HepG2 (cell line): Measurements from ENCODE around the gene MPP7. TPM values are rescaled to one million over a fixed set of nuclear protein-coding genes. Genes with fewer than 3 reads are reported as not detected.

Source experiments
- ATF2 ChIP-seq: sonication (generic); formaldehyde crosslinking; IDR thresholded peaks from 2 replicates; pipeline ENCODE4 v1.4.0; 2020; ENCODE audit warnings: missing genetic modification reagents
- GATAD2A ChIP-seq: IDR thresholded peaks from 2 replicates; pipeline ENCODE4 v1.6.1; 2016
- GMEB1 ChIP-seq: sonication (generic); formaldehyde crosslinking; IDR thresholded peaks from 2 replicates; pipeline ENCODE4 v1.5.1; 2020; ENCODE audit warnings: missing genetic modification reagents, mild to moderate bottlenecking, borderline replicate concordance
- HNRNPLL ChIP-seq: fragments of 200-400 bp; formaldehyde crosslinking; IDR thresholded peaks from 2 replicates; pipeline ENCODE4 v1.6.1; 2017; ENCODE audit warnings: mild to moderate bottlenecking, low read depth, low read length; ENCODE audit not compliant: poor library complexity, severe bottlenecking
- KDM5A ChIP-seq: fragments of 200-600 bp; sonication (generic); IDR thresholded peaks from 2 replicates; pipeline ENCODE4 v1.7.0; 2018; ENCODE audit warnings: antibody characterized with exemption, mild to moderate bottlenecking, low read length, borderline replicate concordance
- POLR2G ChIP-seq: fragments of 200-400 bp; formaldehyde crosslinking; IDR thresholded peaks from 2 replicates; pipeline ENCODE4 v1.6.1; 2018; ENCODE audit warnings: mild to moderate bottlenecking, low read depth, low read length, moderate library complexity
- REST ChIP-seq, 2 experiments: IDR thresholded peaks; 2 replicates each; pipeline ENCODE4 v1.6.1; 2011 to 2012; ENCODE audit warnings: low read length in 2 of 2, borderline replicate concordance in 1 of 2, low read depth in 1 of 2, mild to moderate bottlenecking in 1 of 2, moderate library complexity in 1 of 2
- SAP130 ChIP-seq: IDR thresholded peaks from 2 replicates; pipeline ENCODE4 v1.6.1; 2016; ENCODE audit warnings: low read depth
- STAG1 ChIP-seq: sonication (generic); formaldehyde crosslinking; IDR thresholded peaks from 2 replicates; pipeline ENCODE4 v1.4.0; 2020; ENCODE audit warnings: missing genetic modification reagents
- ZBTB2 ChIP-seq: sonication (generic); formaldehyde crosslinking; IDR thresholded peaks from 2 replicates; pipeline ENCODE4 v1.8.0; 2022; ENCODE audit warnings: low read depth, missing genetic modification reagents
- ZNF329 ChIP-seq: sonication (generic); formaldehyde crosslinking; IDR thresholded peaks from 2 replicates; pipeline ENCODE4 v1.9.0; 2021; ENCODE audit warnings: low read depth, mild to moderate bottlenecking, missing genetic modification reagents
- ZNF562 ChIP-seq: sonication (generic); formaldehyde crosslinking; IDR thresholded peaks from 2 replicates; pipeline ENCODE4 v1.8.0; 2022; ENCODE audit warnings: missing genetic modification reagents, borderline replicate concordance
- ZNF678 ChIP-seq: sonication (generic); formaldehyde crosslinking; IDR thresholded peaks from 2 replicates; pipeline ENCODE4 v1.4.0; 2020; ENCODE audit warnings: mild to moderate bottlenecking, missing genetic modification reagents
- ZNF83 ChIP-seq: sonication (generic); formaldehyde crosslinking; IDR thresholded peaks from 2 replicates; pipeline ENCODE4 v1.4.0; 2020; ENCODE audit warnings: missing genetic modification reagents, mild to moderate bottlenecking, borderline replicate concordance
- polyA plus RNA-seq, 8 experiments: library from polyadenylated mRNA; depleted of rRNA in 3 of 8; stranded (reverse) in 7 of 8; unstranded in 1 of 8; fragments of >200 nt; fragmentation: Illumina TruSeq in 4 of 8; extraction: Trizol in 4 of 8; gene quantifications; 2 replicates each; pipeline versions ENCODE4 v1.2.1 to v1.2.3, GENCODE V29; 2011 to 2016; ENCODE audit warnings: low read depth in 4 of 8, missing spikeins in 1 of 8, mixed read lengths in 1 of 8; ENCODE audit not compliant: insufficient read depth in 1 of 8
- total RNA-seq, 5 experiments: library from RNA; depleted of rRNA; stranded (reverse); fragments of >200 nt; fragmentation: Illumina TruSeq; extraction: Trizol; gene quantifications; 2 replicates each; pipeline ENCODE4 v1.2.3, GENCODE V29; 2016; ENCODE audit warnings: low read depth in 1 of 5

MPP7 gene
- total and polyA plus RNA-seq, 2 of the 13 experiments (the other 11 are each of a cell fraction or from before 2014, with no cell fraction given) = 6.8 to 16.4 TPM

GRCh38 chr10:28302638-28303488, at the start of gene MPP7 (continued):
- TF ChIP-seq REST (IDR thresholded peaks at IDR 0.05; ENCODE audit: borderline replicate concordance in 1 of 2, low read depth in 1 of 2, low read length in 2 of 2) (peak in 1 of 2 experiments; percentile 37; a peak in 1 of 4 replicates), ZNF329 (CRISPR knock-in tag) (0 out of 2 replicates have a peak, but pooled peaks have one; percentile 15), ZBTB2 (CRISPR knock-in tag) (peak; percentile 38; the same call in 1 of the 2 replicates), STAG1 (CRISPR knock-in tag) (peak; percentile 51), ZNF562 (CRISPR knock-in tag) (no peak), ATF2 (CRISPR knock-in tag) (peak; percentile 13; the same call in 1 of the 2 replicates), POLR2G (peak; percentile 75), GMEB1 (CRISPR knock-in tag) (peak; percentile 37; the same call in 1 of the 2 replicates), ZNF83 (peak; percentile 46; the same call in 1 of the 2 replicates), GATAD2A (CRISPR knock-in tag) (0 out of 2 replicates have a peak, but pooled peaks have one; percentile 15), KDM5A (peak; percentile 52; the same call in 1 of the 2 replicates), HNRNPLL (peak; percentile 77), ZNF678 (peak; percentile 52; the same call in 1 of the 2 replicates), SAP130 (CRISPR knock-in tag) (peak; percentile 75)
